HG03439 (cell line): ENCODE results near the gene DUSP9.
A peak's percentile ranks its signal among the peaks of the same experiment; 100 is the strongest.
"Not testable (repeated sequence)": the region's sequence is repeated elsewhere in the genome, so short reads cannot be mapped to it uniquely, and the experiment has no call there.

Source experiments
- ATAC-seq: cut with Tn5 transposase; IDR thresholded peaks from one replicate; pipeline ENCODE4 v1.9.1; 2021; ENCODE audit warnings: mild to moderate bottlenecking, moderate library complexity; ENCODE audit not compliant: unreplicated experiment

Gene DUSP9

GRCh38 chrX:153646620-153647373 is at the start of gene DUSP9:
DUSP9 (plus strand) TSS chrX:153647203; CDS start chrX:153647954, 751 bp downstream.
- ATAC-seq: no peak

- ATAC-seq: peak; percentile 53
Observed at GRCh38 chrX:153598541-153599191, 48.3 kb upstream of the DUSP9 start, which contains the start of gene CCNQ. CCNQ (minus strand) TSS chrX:153599139; CDS start chrX:153599073, 66 bp downstream.

- ATAC-seq: peak; percentile 85
Observed at GRCh38 chrX:153599192-153600031, 47.6 kb upstream of the DUSP9 start.

- ATAC-seq: no peak
Observed at GRCh38 chrX:153600032-153600373, 47.0 kb upstream of the DUSP9 start.

- ATAC-seq: no peak
Observed at GRCh38 chrX:153600921-153601320, 46.1 kb upstream of the DUSP9 start.

- ATAC-seq: no peak
Observed at GRCh38 chrX:153601511-153602110, 45.4 kb upstream of the DUSP9 start.

- ATAC-seq: no peak
Observed at GRCh38 chrX:153602601-153603000, 44.4 kb upstream of the DUSP9 start.

GRCh38 chrX:153603131-153603656 is 43.8 kb upstream of the DUSP9 start:
- ATAC-seq: no peak

- not testable (repeated sequence) for ATAC-seq
Observed at GRCh38 chrX:153604666-153605380, 42.2 kb upstream of the DUSP9 start.

GRCh38 chrX:153606503-153606902 is 40.5 kb upstream of the DUSP9 start:
- ATAC-seq: no peak

- ATAC-seq: no peak
Observed at GRCh38 chrX:153608376-153608775, 38.6 kb upstream of the DUSP9 start.

GRCh38 chrX:153608806-153609205 is 38.2 kb upstream of the DUSP9 start:
- no peak for ATAC-seq

GRCh38 chrX:153609917-153610835 is 36.8 kb upstream of the DUSP9 start:
- ATAC-seq: no peak

- no peak for ATAC-seq
Observed at GRCh38 chrX:153610836-153611213, 36.2 kb upstream of the DUSP9 start.

- ATAC-seq: no peak
Observed at GRCh38 chrX:153611298-153612095, 35.5 kb upstream of the DUSP9 start.

- no peak for ATAC-seq
Observed at GRCh38 chrX:153612413-153612812, 34.6 kb upstream of the DUSP9 start.

GRCh38 chrX:153614818-153615217 is 32.2 kb upstream of the DUSP9 start:
- ATAC-seq: no peak

GRCh38 chrX:153620576-153620975 is 26.4 kb upstream of the DUSP9 start:
- ATAC-seq: no peak
